Measurements from ENCODE around the gene DOCK3. TPM values are rescaled to one million over a fixed set of nuclear protein-coding genes. Genes with fewer than 3 reads are reported as not detected.
A peak's percentile ranks its signal among the peaks of the same experiment; 100 is the strongest.
"Not testable (repeated sequence)": the region's sequence is repeated elsewhere in the genome, so short reads cannot be mapped to it uniquely, and the experiment has no call there.

DOCK3 gene
- total RNA-seq, 1 experiment from 2014 or later: 1.4 TPM

DNA sequence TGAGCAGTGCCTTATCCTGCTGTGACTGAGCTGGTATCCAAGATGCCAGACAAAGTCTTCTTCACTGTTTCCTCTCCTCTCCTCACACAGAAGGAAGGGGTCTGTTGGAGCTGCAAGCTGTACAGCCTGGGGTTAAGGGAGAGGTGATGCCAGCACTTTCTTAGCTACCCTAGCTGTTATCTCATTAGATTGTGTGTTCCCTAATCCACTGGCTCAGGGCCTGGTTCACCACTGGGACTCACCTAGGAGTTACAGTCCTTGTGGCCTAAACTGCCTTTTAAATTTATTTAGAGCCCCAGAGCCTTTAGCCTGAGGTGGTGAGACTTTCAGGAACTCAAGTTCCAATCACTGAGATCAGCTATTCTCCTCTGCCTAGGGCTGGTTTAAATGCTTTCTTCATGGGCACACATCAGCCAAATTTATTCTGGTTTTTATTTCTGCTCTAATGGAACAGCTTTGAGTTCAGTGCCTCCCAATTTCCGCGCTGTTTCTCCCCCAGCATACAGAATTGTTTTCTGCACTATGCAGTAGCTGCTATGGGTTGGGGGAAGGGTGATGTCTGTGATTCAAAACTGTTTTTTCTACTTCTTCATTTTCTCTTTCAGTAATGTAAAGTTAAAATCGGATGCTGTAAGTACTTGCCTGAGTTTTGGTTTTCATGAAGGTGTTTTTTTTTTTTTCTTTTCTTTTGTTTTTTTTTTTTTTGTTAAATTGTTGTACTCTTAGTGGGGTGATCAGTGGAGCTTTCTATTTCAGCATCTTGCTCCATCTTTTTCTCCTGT is 198.8 kb downstream of the DOCK3 start:
- DNase-seq (ENCODE audit: low read depth): no peak

GRCh38 chr3:50874876-50875275 is 200.1 kb downstream of the DOCK3 start:
- not testable (repeated sequence) for DNase-seq (ENCODE audit: low read depth)

GRCh38 chr3:50876947-50877346 is 202.2 kb downstream of the DOCK3 start:
- no peak for DNase-seq (ENCODE audit: low read depth)

- DNase-seq (ENCODE audit: low read depth): not testable (repeated sequence)
Measured at GRCh38 chr3:50882733-50883132, 208.0 kb downstream of the DOCK3 start.

GRCh38 chr3:50883755-50884154 is 209.0 kb downstream of the DOCK3 start:
- no peak for DNase-seq (ENCODE audit: low read depth)

DNA sequence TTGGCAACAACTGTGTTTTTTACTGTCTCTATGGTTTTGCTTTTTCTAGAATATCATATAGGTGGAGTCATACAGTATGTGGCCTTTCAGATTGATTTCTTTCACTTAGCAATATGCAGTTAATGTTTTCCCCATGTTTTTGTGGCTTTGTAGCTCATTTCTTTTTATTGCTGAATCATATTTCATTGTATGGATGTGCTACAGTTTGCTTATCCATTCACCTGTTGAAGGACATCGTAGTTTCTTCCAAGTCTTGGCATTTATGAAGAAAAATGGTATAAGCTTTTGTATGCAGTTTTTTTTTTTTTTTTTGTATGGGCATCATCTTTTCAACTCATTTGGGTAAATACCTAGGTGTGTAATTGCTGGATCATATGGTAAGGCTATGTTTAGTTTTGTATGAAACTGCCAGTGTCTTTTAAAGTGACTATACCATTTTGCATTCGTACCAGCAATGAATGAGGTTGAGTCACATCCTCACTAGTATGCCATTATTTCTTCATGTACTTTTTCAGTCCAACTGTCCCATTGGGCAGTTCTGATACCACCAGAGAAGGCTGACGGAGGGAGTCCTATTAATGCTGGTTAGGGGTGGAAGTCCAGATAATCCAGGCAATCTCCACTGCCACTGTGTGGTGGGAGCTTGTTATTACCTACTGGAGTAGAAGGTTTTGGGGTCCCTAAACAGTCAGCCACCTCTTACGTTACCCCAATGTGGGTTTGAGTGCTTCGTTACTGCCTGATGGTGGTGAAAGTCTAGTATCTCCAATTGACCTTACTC is 210.5 kb downstream of the DOCK3 start:
- DNase-seq (ENCODE audit: low read depth): peak; percentile 63

DNA sequence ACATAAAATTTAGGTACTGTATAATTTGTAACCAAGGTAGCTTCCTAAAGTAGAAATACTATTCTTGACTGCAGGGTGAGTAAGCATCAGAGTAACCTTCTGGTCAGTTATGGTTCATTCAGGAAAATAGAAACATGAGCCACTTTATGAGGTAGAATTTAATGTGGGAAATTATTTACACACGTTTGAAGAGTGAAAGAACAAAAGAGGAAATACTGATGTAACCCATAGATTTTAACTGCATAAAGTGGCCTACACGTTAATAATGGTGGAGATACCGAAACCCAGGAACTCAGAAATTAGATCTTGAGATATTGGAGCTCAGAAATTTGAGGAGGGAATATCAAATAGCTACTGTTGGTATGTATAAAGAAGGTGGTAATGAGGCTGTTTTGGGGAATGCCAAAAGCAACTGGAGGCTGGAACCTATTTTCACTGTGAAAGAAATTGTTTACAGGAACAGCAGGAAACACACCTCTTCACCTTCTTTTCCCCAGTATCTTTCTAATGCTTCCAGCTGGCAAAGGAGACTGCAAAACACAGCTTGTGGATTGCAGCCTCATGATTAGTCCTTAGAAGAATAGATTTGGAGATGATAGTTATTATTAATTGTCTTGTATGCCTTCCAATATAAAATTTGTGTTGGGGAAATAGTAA is 216.1 kb downstream of the DOCK3 start:
- DNase-seq (ENCODE audit: low read depth): no peak

DNA sequence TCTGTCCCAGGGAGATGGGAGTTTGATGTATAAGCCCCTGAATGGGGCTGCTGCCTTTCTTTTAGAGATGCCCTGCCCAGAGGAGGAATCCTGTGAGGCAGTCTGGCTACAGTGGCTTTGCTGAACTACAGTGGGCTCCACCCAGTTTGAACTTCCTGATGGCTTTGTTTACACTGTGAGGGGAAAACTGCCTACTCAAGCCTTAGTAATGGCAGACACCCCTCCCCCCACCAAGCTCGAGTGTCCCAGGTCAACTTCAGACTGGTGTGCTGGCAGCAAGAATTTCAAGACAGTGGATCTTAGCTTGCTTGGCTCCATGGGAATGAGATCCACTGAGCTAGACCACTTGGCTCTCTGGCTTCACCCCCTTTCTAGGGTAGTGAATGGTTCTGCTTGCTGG is 226.4 kb downstream of the DOCK3 start:
- DNase-seq (ENCODE audit: low read depth): peak; percentile 66

- DNase-seq (ENCODE audit: low read depth): no peak
Measured at GRCh38 chr3:50912746-50913145, 238.0 kb downstream of the DOCK3 start.

- DNase-seq (ENCODE audit: low read depth): peak; percentile 17
Measured at GRCh38 chr3:50913260-50913659, 238.5 kb downstream of the DOCK3 start.

GRCh38 chr3:50922071-50922470 is 247.3 kb downstream of the DOCK3 start:
- not testable (repeated sequence) for DNase-seq (ENCODE audit: low read depth)

DNA sequence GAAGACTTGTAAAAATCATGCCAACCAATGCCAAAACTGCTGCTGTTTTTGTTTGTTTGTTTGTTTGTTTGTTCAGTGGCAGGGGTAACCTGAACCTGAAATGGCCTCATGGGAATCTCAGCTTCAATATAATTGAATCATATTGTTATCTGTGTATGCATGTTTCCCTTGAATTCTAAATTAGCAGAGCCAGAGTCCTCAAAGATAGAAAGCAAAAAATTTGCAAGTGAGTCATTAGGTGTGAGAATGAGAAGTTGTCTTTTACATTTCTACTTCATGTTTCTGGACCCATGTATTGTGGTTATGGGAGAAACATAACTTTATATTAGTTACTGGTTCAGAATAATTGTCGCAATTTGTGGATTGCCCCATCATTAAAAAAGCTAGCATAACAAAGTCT is 249.2 kb downstream of the DOCK3 start:
- DNase-seq (ENCODE audit: low read depth): no peak

GRCh38 chr3:50924638-50925037 is 249.9 kb downstream of the DOCK3 start:
- DNase-seq (ENCODE audit: low read depth): no peak

GRCh38 chr3:50926868-50927267 is 252.1 kb downstream of the DOCK3 start:
- DNase-seq (ENCODE audit: low read depth): peak; percentile 7

GRCh38 chr3:50930371-50931208 is 255.9 kb downstream of the DOCK3 start:
- no peak for DNase-seq (ENCODE audit: low read depth)

- peak; percentile 33 for DNase-seq (ENCODE audit: low read depth)
Measured at GRCh38 chr3:50932918-50933317, 258.2 kb downstream of the DOCK3 start.

GRCh38 chr3:50936389-50936788 is 261.7 kb downstream of the DOCK3 start:
- DNase-seq (ENCODE audit: low read depth): no peak

DNA sequence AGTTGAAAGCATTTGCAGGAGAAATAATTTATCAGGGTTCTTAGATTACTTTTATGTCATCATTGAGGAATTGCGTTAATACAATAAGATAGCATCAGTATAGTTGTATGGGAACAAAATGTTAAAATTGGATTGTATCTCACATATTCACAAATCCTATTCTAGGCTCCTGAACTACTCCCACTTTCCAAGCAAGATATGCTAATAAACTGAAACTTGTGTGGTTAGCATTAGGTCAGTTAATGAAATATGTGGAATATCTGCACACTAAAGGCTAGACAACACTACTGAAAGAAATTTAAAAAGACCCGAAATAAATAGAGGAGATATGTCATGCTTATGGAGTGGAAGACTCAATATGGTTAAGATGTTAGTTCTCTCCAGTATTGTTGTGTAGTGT is 272.7 kb downstream of the DOCK3 start:
- no peak for DNase-seq (ENCODE audit: low read depth)

GRCh38 chr3:50950591-50950990 is 275.9 kb downstream of the DOCK3 start:
- no peak for DNase-seq (ENCODE audit: low read depth)

- no peak for DNase-seq (ENCODE audit: low read depth)
Measured at GRCh38 chr3:50953825-50954414, 279.2 kb downstream of the DOCK3 start.

GRCh38 chr3:50961386-50961785 is 286.7 kb downstream of the DOCK3 start:
- DNase-seq (ENCODE audit: low read depth): no peak

Measured in HT1080 (cell line).